Testis (tissue), 3 donors: ENCODE measurements around the gene COBL. TPM values are rescaled to one million over a fixed set of nuclear protein-coding genes. Genes with fewer than 3 reads are reported as not detected.

Source experiments
- DNase-seq: peaks from one replicate; pipeline ENCODE4 v3.0.0-alpha.2; 2019
- H3K27ac ChIP-seq, 2 donors: fragments of 200-600 bp; sonication (generic); one replicate each; pipeline ENCODE4 v1.5.1; 2019
- H3K27me3 ChIP-seq: fragments of 200-600 bp; sonication (generic); one replicate; pipeline ENCODE4 v1.5.1; 2019
- H3K36me3 ChIP-seq: fragments of 200-600 bp; sonication (generic); one replicate; pipeline ENCODE4 v1.5.1; 2017; ENCODE audit warnings: low read depth; ENCODE audit errors: missing control alignments
- H3K4me1 ChIP-seq: fragments of 200-600 bp; sonication (generic); one replicate; pipeline ENCODE4 v1.5.1; 2019
- H3K4me3 ChIP-seq, 2 donors: fragments of 200-600 bp; sonication (generic); one replicate each; pipeline ENCODE4 v1.5.1; 2017 to 2019
- H3K9me3 ChIP-seq: fragments of 200-600 bp; sonication (generic); one replicate; pipeline ENCODE4 v1.5.1; 2017
- CTCF ChIP-seq, 3 experiments: fragments of 450-650 bp in 2 of 3; fragments of 200-600 bp in 1 of 3; sonication (generic) in 1 of 3; IDR thresholded peaks; one replicate each; pipeline ENCODE4 v1.5.1; 2016 to 2019; ENCODE audit warnings: antibody characterized with exemption in 3 of 3, mild to moderate bottlenecking in 2 of 3, moderate library complexity in 1 of 3
- POLR2A ChIP-seq: fragments of 450-650 bp; IDR thresholded peaks from one replicate; pipeline ENCODE4 v1.6.1; 2017; ENCODE audit warnings: antibody characterized with exemption, mild to moderate bottlenecking, moderate library complexity
- WGBS, 2 donors: methylation state at CpG; one replicate each; pipeline ENCODE4 v1.1.5; 2018; 5-methylcytosine and 5-hydroxymethylcytosine counted together
- intact Hi-C: fragments of 100-400 bp; cut with DNase I; formaldehyde crosslinking; loops from one replicate; pipeline ENCODE4 v1.15.1; 2023; ENCODE audit warnings: low total_unique reads
- polyA plus RNA-seq: library from polyadenylated mRNA; stranded (reverse); fragments of 350-450 nt; fragmentation: Illumina TruSeq; extraction: RNeasy Lipid Tissue Mini Kit (QIAGEN cat#74804); gene quantifications from one replicate; pipeline ENCODE4 v1.2.3, GENCODE V29; 2014; ENCODE audit warnings: low read depth, low replicate concordance; ENCODE audit not compliant: insufficient read depth
- total RNA-seq, 2 donors: library from RNA; depleted of rRNA; stranded (reverse); fragments of >200 nt; gene quantifications; one replicate each; pipeline ENCODE4 v1.2.3, GENCODE V29; 2016

COBL gene
- total and polyA plus RNA-seq, 3 donors from 2014 or later = 9.2 to 14.8 (median 12.3) TPM

- Histone ChIP-seq H3K27ac (no peak overlapping the region), H3K9me3 (no peaks in the 10 kb centered on the region), H3K27me3 (no peaks in the 10 kb centered on the region), H3K36me3 (no peaks in the 10 kb centered on the region), H3K4me3 (no peak overlapping the region), H3K4me1 (no peaks in the 10 kb centered on the region)
- no peak for TF ChIP-seq POLR2A
- no peak for TF ChIP-seq CTCF (IDR thresholded peaks at IDR 0.05)
- intact Hi-C loops = no loop called here
- no peak for DNase-seq
- 90 to 94% methylated on average over 19 to 21 of the region's 21 CpGs for WGBS, 2 donors
These were observed 308.8 kb downstream of the COBL start for GRCh38 chr7:51007551-51008505.

- intact Hi-C loops = no loop called here
- TF ChIP-seq CTCF (IDR thresholded peaks at IDR 0.05) (peak in 1 of 3 experiments; percentile 12), POLR2A (no peak)
These were observed 309.9 kb downstream of the COBL start for GRCh38 chr7:51006483-51007235.

GRCh38 chr7:51005074-51005473 is 311.5 kb downstream of the COBL start:
- no peak for DNase-seq
- no peaks in the 10 kb centered on the region for H3K9me3 ChIP-seq
- H3K36me3 ChIP-seq = no peaks in the 10 kb centered on the region
- no peak overlapping the region for H3K4me3 ChIP-seq
- no peaks in the 10 kb centered on the region for H3K27me3 ChIP-seq
- WGBS, 2 donors = 91 to 95% methylated on average over 2 of the region's 2 CpGs
- intact Hi-C loops = no loop called here
- no peaks in the 10 kb centered on the region for H3K4me1 ChIP-seq
- H3K27ac ChIP-seq = no peak overlapping the region
- TF ChIP-seq CTCF (IDR thresholded peaks at IDR 0.05) = no peak
- no peak for TF ChIP-seq POLR2A

More at GRCh38 chr7:51006483-51007235, 309.9 kb downstream of the COBL start:
- WGBS, 2 donors = 56 to 78% methylated on average over 3 of the region's 3 CpGs
- no peak overlapping the region for H3K4me3 ChIP-seq
- H3K36me3 ChIP-seq = no peaks in the 10 kb centered on the region
- H3K4me1 ChIP-seq = no peaks in the 10 kb centered on the region
- H3K9me3 ChIP-seq = no peaks in the 10 kb centered on the region
- no peak overlapping the region for H3K27ac ChIP-seq
- no peaks in the 10 kb centered on the region for H3K27me3 ChIP-seq
- DNase-seq = no peak

GRCh38 chr7:51000956-51001355 is 315.7 kb downstream of the COBL start:
- TF ChIP-seq CTCF (IDR thresholded peaks at IDR 0.05) (no peak), POLR2A (no peak)
- WGBS, 2 donors = 54 to 62% methylated on average over 3 of the region's 3 CpGs
- Histone ChIP-seq H3K9me3 (no peaks in the 10 kb centered on the region), H3K4me3 (no peak overlapping the region), H3K36me3 (no peaks in the 10 kb centered on the region), H3K27ac (no peak overlapping the region), H3K4me1 (no peaks in the 10 kb centered on the region), H3K27me3 (no peaks in the 10 kb centered on the region)
- no peak for DNase-seq
- intact Hi-C loops = no loop called here
